K562 (cell line): ENCODE measurements around the gene SLC38A10. TPM values are rescaled to one million over a fixed set of nuclear protein-coding genes. Genes with fewer than 3 reads are reported as not detected.
A peak's percentile ranks its signal among the peaks of the same experiment; 100 is the strongest.

ENCODE experiments used
- ATAC-seq: fragments of 200-7000 bp; cut with Tn5 transposase; 3 replicates; pipeline ENCODE4 v1.9.1; 2020; ENCODE audit warnings: moderate library complexity
- BruUV-seq: library from RNA; stranded (reverse); fragments of 400-500 nt; replicated peaks from 2 replicates; lab custom pipeline; 2021; lab: Mats Ljungman, UMichigan
- CTCF ChIA-PET: fragments of 300-600 bp; formaldehyde crosslinking; extraction: SDS; loops from one replicate; lab custom pipeline; 2021; ENCODE audit warnings: low intra/inter-chr PET ratio; lab: Yijun Ruan, JAX
- POLR2A ChIA-PET: fragments of 300-600, 350-650 bp; sonication (Branson Sonifier 250); formaldehyde crosslinking; extraction: SDS; loops from one replicate; lab custom pipeline; 2021; ENCODE audit warnings: antibody characterized with exemption, inconsistent platforms; lab: Yijun Ruan, JAX
- DNase-seq, 4 experiments: peaks; one replicate each; pipeline versions ENCODE4 v3.0.0 to v3.0.0-alpha.2; 2011 to 2018; ENCODE audit warnings: low spot score in 3 of 4, mixed read lengths in 3 of 4; ENCODE audit errors: extremely low read depth in 1 of 4
- FAIRE-seq: peaks from 2 replicates; lab custom pipeline; 2011; peaks lifted over from hg19 to GRCh38; lab: Jason Lieb, UNC
- H2AFZ ChIP-seq: 2 replicates; pipeline ENCODE4 v1.6.0; 2011; ENCODE audit warnings: low read depth, low read length, control low read depth, inconsistent platforms
- H3K27ac ChIP-seq: fragments of 200-600 bp; 3 replicates; pipeline ENCODE4 v1.8.0; 2011; ENCODE audit warnings: low read depth, mild to moderate bottlenecking, control low read depth, inconsistent platforms, low read length, moderate library complexity, mixed read lengths; ENCODE audit errors: extremely low read depth
- H3K27me3 ChIP-seq, 2 experiments: fragments of 300-600 bp in 1 of 2; 2 replicates in 1 of 2; 3 replicates in 1 of 2; pipeline versions ENCODE4 v1.6.0 to v1.8.0; 2011; ENCODE audit warnings: inconsistent platforms in 2 of 2, low read length in 2 of 2, mild to moderate bottlenecking in 1 of 2, mixed read lengths in 1 of 2, moderate library complexity in 1 of 2; ENCODE audit not compliant: control insufficient read depth in 2 of 2, insufficient read depth in 2 of 2
- H3K36me3 ChIP-seq: fragments of 300-600 bp; 3 replicates; pipeline ENCODE4 v1.8.0; 2011; ENCODE audit warnings: mild to moderate bottlenecking, low read length, inconsistent platforms; ENCODE audit not compliant: control insufficient read depth, insufficient read depth
- H3K4me1 ChIP-seq, 2 experiments: fragments of 200-600 bp in 1 of 2; replicated peaks in 1 of 2; 2 replicates in 1 of 2; 3 replicates in 1 of 2; pipeline versions ENCODE4 v1.5.1 to v1.8.0; 2011; ENCODE audit warnings: inconsistent platforms in 2 of 2, low read length in 2 of 2, mild to moderate bottlenecking in 1 of 2, mixed read lengths in 1 of 2, moderate library complexity in 1 of 2; ENCODE audit not compliant: control insufficient read depth in 2 of 2, insufficient read depth in 2 of 2
- H3K4me2 ChIP-seq: 2 replicates; pipeline ENCODE4 v1.6.1; 2011; ENCODE audit warnings: low read length, control low read depth, inconsistent platforms, mixed read lengths; ENCODE audit not compliant: insufficient read depth
- H3K4me3 ChIP-seq: fragments of 200-600 bp; sonication (generic), shearing (Covaris generic); 2 replicates; pipeline ENCODE4 v1.5.1; 2016; ENCODE audit warnings: control low read depth, inconsistent platforms
- H3K79me2 ChIP-seq: fragments of 200-600 bp; 3 replicates; pipeline ENCODE4 v1.8.0; 2011; ENCODE audit warnings: low read length, inconsistent platforms; ENCODE audit not compliant: control insufficient read depth, insufficient read depth
- H3K9ac ChIP-seq, 2 experiments: 2 replicates each; pipeline versions ENCODE4 v1.6.0 to v1.6.1; 2011; ENCODE audit warnings: low read depth in 2 of 2, low read length in 2 of 2, control low read depth in 1 of 2, inconsistent platforms in 1 of 2, mild to moderate bottlenecking in 1 of 2, mixed read lengths in 1 of 2; ENCODE audit not compliant: insufficient read depth in 1 of 2
- H3K9me1 ChIP-seq: one replicate; pipeline ENCODE4 v1.6.0; 2011; ENCODE audit warnings: inconsistent platforms, mild to moderate bottlenecking, low read length, moderate library complexity; ENCODE audit not compliant: control insufficient read depth, insufficient read depth
- H3K9me3 ChIP-seq: replicated peaks from 2 replicates; pipeline ENCODE4 v1.5.1; 2011; ENCODE audit warnings: low read depth, low read length, inconsistent platforms; ENCODE audit not compliant: control insufficient read depth, insufficient read depth
- H4K20me1 ChIP-seq: replicated peaks from 2 replicates; pipeline ENCODE4 v1.6.1; 2011; ENCODE audit warnings: low read length, inconsistent platforms, mixed read lengths; ENCODE audit not compliant: control insufficient read depth, insufficient read depth
- CSDE1 ChIP-seq, 2 experiments: fragments of 450-650 bp; IDR thresholded peaks; 2 replicates each; pipeline ENCODE4 v1.6.1; 2016; ENCODE audit warnings: mild to moderate bottlenecking in 1 of 2
- HOXB6 ChIP-seq: fragments of 250-450 bp; sonication (Bioruptor Pico); IDR thresholded peaks from 2 replicates; pipeline ENCODE4 v1.5.1; 2022; ENCODE audit warnings: mild to moderate bottlenecking, borderline replicate concordance
- NCOR1 ChIP-seq: fragments of 450-650 bp; IDR thresholded peaks from 2 replicates; pipeline ENCODE4 v1.6.1; 2016; ENCODE audit warnings: mild to moderate bottlenecking, moderate library complexity
- PTRF ChIP-seq: fragments of 450-650 bp; IDR thresholded peaks from 2 replicates; pipeline ENCODE4 v1.6.1; 2016; ENCODE audit warnings: mild to moderate bottlenecking, missing genetic modification characterization, missing compliant biosample characterization
- PYGO2 ChIP-seq: fragments of 450-650 bp; IDR thresholded peaks from 2 replicates; pipeline ENCODE4 v1.6.1; 2016; ENCODE audit warnings: mild to moderate bottlenecking, missing genetic modification characterization, moderate library complexity, missing compliant biosample characterization
- THRAP3 ChIP-seq: fragments of 450-650 bp; IDR thresholded peaks from 2 replicates; pipeline ENCODE4 v1.6.1; 2016; ENCODE audit warnings: mild to moderate bottlenecking, inconsistent platforms, borderline replicate concordance
- TRIM24 ChIP-seq, 2 experiments: fragments of 450-650 bp; IDR thresholded peaks; 2 replicates each; pipeline ENCODE4 v1.6.1; 2016
- ZNF140 ChIP-seq: fragments of 250-450 bp; sonication (Bioruptor Pico); IDR thresholded peaks from 2 replicates; pipeline ENCODE4 v1.8.0; 2021; ENCODE audit warnings: moderate library complexity, mild to moderate bottlenecking, inconsistent platforms
- WGBS: fragments of 100-300 bp; shearing (Covaris generic); methylation state at CpG from one replicate; pipeline ENCODE4 v1.1.6; 2016; ENCODE audit warnings: low coverage, mixed read lengths; ENCODE audit not compliant: insufficient coverage; ENCODE audit errors: missing lambda C conversion rate; 5-methylcytosine and 5-hydroxymethylcytosine counted together
- in situ Hi-C: fragments of 300-500 bp; cut with MboI; formaldehyde crosslinking; loops from 4 replicates; pipeline ENCODE4 v1.15.0; 2018; ENCODE audit warnings: inconsistent platforms, mixed read lengths
- intact Hi-C: fragments of 100-400 bp; cut with micrococcal nuclease; formaldehyde crosslinking; loops from 2 replicates; pipeline ENCODE4 v1.14.2; 2022
- polyA plus RNA-seq, 8 experiments: library from polyadenylated mRNA; depleted of rRNA in 4 of 8; stranded (reverse) in 5 of 8; unstranded in 3 of 8; fragments of >200 nt; fragmentation: Nextera tagmentation in 2 of 8; fragmentation: Illumina TruSeq in 1 of 8; extraction: Ambion mirVana in 2 of 8; extraction: Trizol in 1 of 8; gene quantifications; 2 replicates each; pipeline versions ENCODE4 v1.2.1 to v1.2.3, GENCODE V29; 2011 to 2014; ENCODE audit warnings: inconsistent platforms in 1 of 8, missing spikeins in 1 of 8
- total RNA-seq, 7 experiments: library from RNA; depleted of rRNA in 6 of 7; stranded (reverse); fragments of >200 nt in 6 of 7; fragmentation: Illumina TruSeq in 2 of 7; extraction: Trizol in 2 of 7; gene quantifications; 2 replicates each; pipeline versions ENCODE4 v1.2.1 to v1.2.3, GENCODE V29; 2011 to 2021; ENCODE audit warnings: low replicate concordance in 1 of 7
- TF ChIP-seq, protein P1 (sequence below): IDR thresholded peaks from 2 replicates; pipeline ENCODE4 v1.6.1; 2014; ENCODE audit warnings: antibody characterized with exemption
- TF ChIP-seq, protein P2 (sequence below): fragments of 450-650 bp; IDR thresholded peaks from 2 replicates; pipeline ENCODE4 v1.6.1; 2016; ENCODE audit warnings: low read depth
- TF ChIP-seq, protein P3 (sequence below): sonication (generic); formaldehyde crosslinking; IDR thresholded peaks from 2 replicates; pipeline ENCODE4 v1.8.0; 2022; ENCODE audit warnings: mild to moderate bottlenecking, missing genetic modification reagents

The SLC38A10 gene
- total and polyA plus RNA-seq, 9 of the 15 experiments (the other 6 are each of a cell fraction or from before 2014, with no cell fraction given), result 0.45 to 54.2 (median 13.8) TPM

DNA sequence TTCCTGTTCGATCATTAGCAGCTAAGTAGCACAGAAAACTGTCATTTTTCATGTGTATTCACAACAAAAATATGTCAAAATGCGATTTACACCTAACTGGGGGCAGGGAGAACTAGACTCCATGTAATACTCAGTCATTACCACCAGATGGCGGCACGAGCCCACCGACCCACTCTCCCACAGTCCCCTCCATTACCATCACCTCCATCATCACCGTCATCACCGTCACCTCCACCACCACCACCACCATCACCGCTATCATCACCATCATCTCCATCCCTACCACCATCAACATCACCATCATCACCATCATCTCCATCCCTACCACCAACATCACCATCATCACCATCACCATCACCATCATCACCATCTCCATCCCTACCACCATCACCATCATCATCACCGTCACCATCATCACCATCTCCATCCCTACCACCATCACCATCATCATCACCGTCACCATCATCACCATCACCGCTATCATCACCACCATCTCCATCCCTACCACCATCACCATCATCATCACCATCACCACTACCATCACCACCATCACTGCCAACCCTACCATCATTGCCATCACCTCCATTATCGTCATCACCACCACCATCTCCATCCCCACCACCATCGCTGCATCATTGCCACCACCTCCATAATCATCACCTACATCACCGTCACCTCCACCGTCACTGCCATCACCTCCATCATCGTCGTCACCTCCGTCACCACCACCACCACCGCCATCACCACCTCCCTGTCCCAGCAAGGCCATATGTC, 41.6 kb downstream of the SLC38A10 start:
- no peaks in the 10 kb centered on the region for H3K79me2 ChIP-seq
- POLR2A ChIA-PET, result interaction anchor here (0.6 to 0.8 kb wide), 3 partner anchors 9 to 151 kb away, joined by 3 read pairs; no protein-coding TSS in a partner anchor
- BruUV-seq, result no TSS peak
- no peak overlapping the region for H3K4me2 ChIP-seq
- CTCF ChIA-PET, result interaction anchor here (0.6 to 4.0 kb wide), 6 partner anchors 229 to 448 kb away, joined by 3 to 33 read pairs (median 10); no protein-coding TSS in a partner anchor
- H3K9me3 ChIP-seq, result no peaks in the 10 kb centered on the region
- no peak overlapping the region for H3K9ac ChIP-seq
- H4K20me1 ChIP-seq, result no peaks in the 10 kb centered on the region; the same call in 1 of the 2 replicates
- peaks cover 0 to 44% of the 10 kb centered on the region in 2 experiments; a peak in 1 of 5 replicates for H3K4me1 ChIP-seq
- no peaks in the 10 kb centered on the region for H3K27me3 ChIP-seq
- 40% methylated on average over 17 of the region's 19 CpGs for WGBS
- no peak overlapping the region for H3K27ac ChIP-seq
- H3K9me1 ChIP-seq, result no peaks in the 10 kb centered on the region
- FAIRE-seq, result peak; percentile 96
- DNase-seq, result peak; percentile 66 to 77 (median 72)
- H2AFZ ChIP-seq, result no peak overlapping the region
- in situ Hi-C loops, result no loop called here
- intact Hi-C loops, result loop anchor here (2.0 to 5.0 kb wide), 2 partner anchors 39 to 231 kb away; no protein-coding TSS in a partner anchor
- peaks cover 37% of the 10 kb centered on the region; the same call in 1 of the 3 replicates for H3K36me3 ChIP-seq
- no peak overlapping the region for H3K4me3 ChIP-seq
- peak; percentile 83 for ATAC-seq
- TF ChIP-seq PTRF (tag) (no peak), PYGO2 (tag) (no peak), NCOR1 (no peak), TRIM24 (IDR thresholded peaks at IDR 0.05) (peak; percentile 33 to 44; a peak in 1 of 4 replicates), HOXB6 (CRISPR knock-in tag) (no peak), THRAP3 (0 out of 2 replicates have a peak, but pooled peaks have one; percentile 80), CSDE1 (IDR thresholded peaks at IDR 0.05) (peak in 1 of 2 experiments; percentile 34; a peak in 1 of 4 replicates), ZNF140 (no peak)
- TF ChIP-seq, protein P1, sequence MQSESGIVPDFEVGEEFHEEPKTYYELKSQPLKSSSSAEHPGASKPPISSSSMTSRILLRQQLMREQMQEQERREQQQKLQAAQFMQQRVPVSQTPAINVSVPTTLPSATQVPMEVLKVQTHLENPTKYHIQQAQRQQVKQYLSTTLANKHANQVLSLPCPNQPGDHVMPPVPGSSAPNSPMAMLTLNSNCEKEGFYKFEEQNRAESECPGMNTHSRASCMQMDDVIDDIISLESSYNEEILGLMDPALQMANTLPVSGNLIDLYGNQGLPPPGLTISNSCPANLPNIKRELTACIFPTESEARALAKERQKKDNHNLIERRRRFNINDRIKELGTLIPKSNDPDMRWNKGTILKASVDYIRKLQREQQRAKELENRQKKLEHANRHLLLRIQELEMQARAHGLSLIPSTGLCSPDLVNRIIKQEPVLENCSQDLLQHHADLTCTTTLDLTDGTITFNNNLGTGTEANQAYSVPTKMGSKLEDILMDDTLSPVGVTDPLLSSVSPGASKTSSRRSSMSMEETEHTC, result no peak
- TF ChIP-seq, protein P2, sequence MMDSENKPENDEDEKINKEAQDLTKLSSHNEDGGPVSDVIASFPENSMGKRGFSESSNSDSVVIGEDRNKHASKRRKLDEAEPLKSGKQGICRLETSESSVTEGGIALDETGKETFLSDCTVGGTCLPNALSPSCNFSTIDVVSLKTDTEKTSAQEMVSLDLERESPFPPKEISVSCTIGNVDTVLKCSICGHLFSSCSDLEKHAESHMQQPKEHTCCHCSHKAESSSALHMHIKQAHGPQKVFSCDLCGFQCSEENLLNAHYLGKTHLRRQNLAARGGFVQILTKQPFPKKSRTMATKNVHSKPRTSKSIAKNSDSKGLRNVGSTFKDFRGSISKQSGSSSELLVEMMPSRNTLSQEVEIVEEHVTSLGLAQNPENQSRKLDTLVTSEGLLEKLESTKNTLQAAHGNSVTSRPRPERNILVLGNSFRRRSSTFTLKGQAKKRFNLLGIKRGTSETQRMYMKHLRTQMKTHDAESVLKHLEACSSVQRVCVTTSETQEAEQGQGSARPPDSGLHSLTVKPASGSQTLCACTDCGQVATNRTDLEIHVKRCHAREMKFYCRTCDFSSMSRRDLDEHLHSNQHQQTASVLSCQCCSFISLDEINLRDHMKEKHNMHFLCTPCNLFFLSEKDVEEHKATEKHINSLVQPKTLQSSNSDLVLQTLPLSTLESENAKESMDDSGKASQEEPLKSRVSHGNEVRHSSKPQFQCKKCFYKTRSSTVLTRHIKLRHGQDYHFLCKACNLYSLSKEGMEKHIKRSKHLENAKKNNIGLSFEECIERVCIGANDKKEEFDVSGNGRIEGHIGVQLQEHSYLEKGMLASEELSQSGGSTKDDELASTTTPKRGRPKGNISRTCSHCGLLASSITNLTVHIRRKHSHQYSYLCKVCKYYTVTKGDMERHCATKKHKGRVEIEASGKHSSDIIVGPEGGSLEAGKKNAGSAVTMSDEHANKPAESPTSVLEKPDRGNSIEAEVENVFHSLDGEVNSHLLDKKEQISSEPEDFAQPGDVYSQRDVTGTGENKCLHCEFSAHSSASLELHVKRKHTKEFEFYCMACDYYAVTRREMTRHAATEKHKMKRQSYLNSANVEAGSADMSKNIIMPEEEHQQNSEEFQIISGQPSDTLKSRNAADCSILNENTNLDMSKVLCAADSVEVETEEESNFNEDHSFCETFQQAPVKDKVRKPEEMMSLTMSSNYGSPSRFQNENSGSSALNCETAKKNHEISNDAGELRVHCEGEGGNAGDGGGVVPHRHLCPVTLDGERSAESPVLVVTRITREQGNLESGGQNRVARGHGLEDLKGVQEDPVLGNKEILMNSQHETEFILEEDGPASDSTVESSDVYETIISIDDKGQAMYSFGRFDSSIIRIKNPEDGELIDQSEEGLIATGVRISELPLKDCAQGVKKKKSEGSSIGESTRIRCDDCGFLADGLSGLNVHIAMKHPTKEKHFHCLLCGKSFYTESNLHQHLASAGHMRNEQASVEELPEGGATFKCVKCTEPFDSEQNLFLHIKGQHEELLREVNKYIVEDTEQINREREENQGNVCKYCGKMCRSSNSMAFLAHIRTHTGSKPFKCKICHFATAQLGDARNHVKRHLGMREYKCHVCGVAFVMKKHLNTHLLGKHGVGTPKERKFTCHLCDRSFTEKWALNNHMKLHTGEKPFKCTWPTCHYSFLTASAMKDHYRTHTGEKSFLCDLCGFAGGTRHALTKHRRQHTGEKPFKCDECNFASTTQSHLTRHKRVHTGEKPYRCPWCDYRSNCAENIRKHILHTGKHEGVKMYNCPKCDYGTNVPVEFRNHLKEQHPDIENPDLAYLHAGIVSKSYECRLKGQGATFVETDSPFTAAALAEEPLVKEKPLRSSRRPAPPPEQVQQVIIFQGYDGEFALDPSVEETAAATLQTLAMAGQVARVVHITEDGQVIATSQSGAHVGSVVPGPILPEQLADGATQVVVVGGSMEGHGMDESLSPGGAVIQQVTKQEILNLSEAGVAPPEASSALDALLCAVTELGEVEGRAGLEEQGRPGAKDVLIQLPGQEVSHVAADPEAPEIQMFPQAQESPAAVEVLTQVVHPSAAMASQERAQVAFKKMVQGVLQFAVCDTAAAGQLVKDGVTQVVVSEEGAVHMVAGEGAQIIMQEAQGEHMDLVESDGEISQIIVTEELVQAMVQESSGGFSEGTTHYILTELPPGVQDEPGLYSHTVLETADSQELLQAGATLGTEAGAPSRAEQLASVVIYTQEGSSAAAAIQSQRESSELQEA, result peak; percentile 59; the same call in 1 of the 2 replicates
- TF ChIP-seq, protein P3, sequence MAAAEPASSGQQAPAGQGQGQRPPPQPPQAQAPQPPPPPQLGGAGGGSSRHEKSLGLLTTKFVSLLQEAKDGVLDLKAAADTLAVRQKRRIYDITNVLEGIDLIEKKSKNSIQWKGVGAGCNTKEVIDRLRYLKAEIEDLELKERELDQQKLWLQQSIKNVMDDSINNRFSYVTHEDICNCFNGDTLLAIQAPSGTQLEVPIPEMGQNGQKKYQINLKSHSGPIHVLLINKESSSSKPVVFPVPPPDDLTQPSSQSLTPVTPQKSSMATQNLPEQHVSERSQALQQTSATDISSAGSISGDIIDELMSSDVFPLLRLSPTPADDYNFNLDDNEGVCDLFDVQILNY (CRISPR knock-in tag), result no peak
